ENCODE results near the gene PDCD11.

PDCD11 gene

DNA sequence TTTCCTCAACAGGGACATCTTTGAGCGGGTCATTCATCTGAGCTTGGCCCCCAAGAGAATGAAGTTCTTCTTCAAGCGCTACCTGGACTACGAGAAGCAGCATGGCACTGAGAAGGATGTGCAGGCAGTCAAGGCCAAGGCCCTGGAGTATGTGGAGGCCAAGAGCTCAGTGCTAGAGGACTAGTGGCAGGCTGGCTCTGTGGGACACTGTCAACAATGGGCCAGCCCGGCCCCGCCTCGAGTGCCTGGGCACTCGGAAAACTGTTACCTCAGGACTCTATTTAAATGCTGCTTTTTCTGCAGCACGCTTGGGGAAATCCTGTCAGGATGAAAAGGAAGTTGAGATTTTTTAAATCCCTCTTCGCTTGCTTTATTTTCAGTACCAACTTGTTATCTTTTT is 48.9 kb downstream of the PDCD11 start:
- peaks cover 71% of the 10 kb centered on the region; the same call in 1 of the 2 replicates for H3K36me3 ChIP-seq (ENCODE audit: insufficient read depth, low read length)
- H3F3A ChIP-seq (ENCODE audit: low read depth): no peaks in the 10 kb centered on the region
- H3K4me1 ChIP-seq (ENCODE audit: insufficient read depth, low read length, poor library complexity, severe bottlenecking): peaks cover 14% of the 10 kb centered on the region
- H3K9me2 ChIP-seq (replicated peaks; ENCODE audit: low read depth, low read length): no peaks in the 10 kb centered on the region
- no peaks in the 10 kb centered on the region for H3K9me3 ChIP-seq (ENCODE audit: insufficient read depth, low read depth, low read length)
- H3K4me2 ChIP-seq (ENCODE audit: low read depth, low read length, poor library complexity, severe bottlenecking): no peak overlapping the region
- peaks cover 34% of the 10 kb centered on the region for H3K79me2 ChIP-seq (ENCODE audit: insufficient read depth, low read length)
- TF ChIP-seq EZH2phosphoT487 (IDR thresholded peaks at IDR 0.05; ENCODE audit: borderline replicate concordance): no peak
- TF ChIP-seq, protein P1, sequence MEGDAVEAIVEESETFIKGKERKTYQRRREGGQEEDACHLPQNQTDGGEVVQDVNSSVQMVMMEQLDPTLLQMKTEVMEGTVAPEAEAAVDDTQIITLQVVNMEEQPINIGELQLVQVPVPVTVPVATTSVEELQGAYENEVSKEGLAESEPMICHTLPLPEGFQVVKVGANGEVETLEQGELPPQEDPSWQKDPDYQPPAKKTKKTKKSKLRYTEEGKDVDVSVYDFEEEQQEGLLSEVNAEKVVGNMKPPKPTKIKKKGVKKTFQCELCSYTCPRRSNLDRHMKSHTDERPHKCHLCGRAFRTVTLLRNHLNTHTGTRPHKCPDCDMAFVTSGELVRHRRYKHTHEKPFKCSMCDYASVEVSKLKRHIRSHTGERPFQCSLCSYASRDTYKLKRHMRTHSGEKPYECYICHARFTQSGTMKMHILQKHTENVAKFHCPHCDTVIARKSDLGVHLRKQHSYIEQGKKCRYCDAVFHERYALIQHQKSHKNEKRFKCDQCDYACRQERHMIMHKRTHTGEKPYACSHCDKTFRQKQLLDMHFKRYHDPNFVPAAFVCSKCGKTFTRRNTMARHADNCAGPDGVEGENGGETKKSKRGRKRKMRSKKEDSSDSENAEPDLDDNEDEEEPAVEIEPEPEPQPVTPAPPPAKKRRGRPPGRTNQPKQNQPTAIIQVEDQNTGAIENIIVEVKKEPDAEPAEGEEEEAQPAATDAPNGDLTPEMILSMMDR (conservative IDR thresholded peaks at IDR 0.05; ENCODE audit: low read length): no peak
- no peak overlapping the region for H3K4me3 ChIP-seq (ENCODE audit: low read length, poor library complexity, severe bottlenecking)
- H2AFZ ChIP-seq (ENCODE audit: low read length): no peak overlapping the region
- H4K20me1 ChIP-seq (ENCODE audit: insufficient read depth, low read length, poor library complexity, severe bottlenecking): peaks cover 13% of the 10 kb centered on the region
- H3K9ac ChIP-seq (ENCODE audit: low read depth, low read length, poor library complexity, severe bottlenecking): no peak overlapping the region
- no peaks in the 10 kb centered on the region for H3K27me3 ChIP-seq (ENCODE audit: insufficient read depth, low read length, poor library complexity, severe bottlenecking)

DNA sequence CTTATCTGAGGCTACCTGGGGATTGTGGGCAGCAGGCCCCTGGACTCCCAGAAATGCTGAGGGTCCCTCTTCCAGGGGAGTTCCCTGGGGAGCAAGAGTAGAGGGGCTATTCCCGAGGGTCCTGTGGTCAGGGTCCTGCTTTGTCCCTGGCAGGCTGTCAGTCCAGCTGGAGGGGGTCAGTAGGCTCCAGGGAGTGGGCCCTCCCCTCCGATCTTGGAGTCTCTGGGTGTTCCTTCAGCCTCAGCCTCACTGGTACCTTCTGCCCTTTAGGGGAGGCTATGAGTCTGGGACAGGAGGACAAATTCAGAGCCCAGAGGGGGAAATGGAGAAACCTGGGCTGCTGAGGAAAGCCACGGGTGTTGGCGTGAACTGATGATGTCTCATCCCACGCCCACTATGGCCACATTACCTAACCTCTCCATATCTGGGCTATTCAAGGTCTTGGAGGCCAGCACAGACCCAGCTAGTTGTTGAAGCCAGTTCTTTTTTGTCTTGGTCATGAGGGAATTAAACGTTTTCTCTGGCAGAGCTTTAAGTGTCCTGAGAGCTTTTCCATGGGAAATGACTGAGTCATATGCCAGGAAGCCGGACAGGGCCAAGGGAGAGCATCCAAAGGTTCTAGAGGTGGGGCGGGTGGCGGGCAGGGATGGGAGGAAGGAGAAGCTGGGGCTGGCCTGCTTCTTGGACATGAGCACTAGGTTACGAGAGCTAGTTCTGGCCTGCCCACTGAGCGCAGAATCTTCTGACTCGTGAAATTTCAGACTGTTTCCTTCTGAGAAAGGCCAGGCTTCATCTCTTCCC is 49.5 kb downstream of the PDCD11 start:
- Histone ChIP-seq H3K36me3 (ENCODE audit: insufficient read depth, low read length) (peaks cover 66% of the 10 kb centered on the region; the same call in 1 of the 2 replicates), H3K27me3 (ENCODE audit: insufficient read depth, low read length, poor library complexity, severe bottlenecking) (no peaks in the 10 kb centered on the region), H3K4me2 (ENCODE audit: low read depth, low read length, poor library complexity, severe bottlenecking) (no peak overlapping the region), H3K4me1 (ENCODE audit: insufficient read depth, low read length, poor library complexity, severe bottlenecking) (peaks cover 20% of the 10 kb centered on the region), H3K79me2 (ENCODE audit: insufficient read depth, low read length) (peaks cover 40% of the 10 kb centered on the region), H3F3A (ENCODE audit: low read depth) (no peaks in the 10 kb centered on the region), H3K9ac (ENCODE audit: low read depth, low read length, poor library complexity, severe bottlenecking) (no peak overlapping the region), H3K9me3 (ENCODE audit: insufficient read depth, low read depth, low read length) (no peaks in the 10 kb centered on the region), H2AFZ (ENCODE audit: low read length) (no peak overlapping the region), H3K4me3 (ENCODE audit: low read length, poor library complexity, severe bottlenecking) (no peak overlapping the region), H3K9me2 (replicated peaks; ENCODE audit: low read depth, low read length) (no peaks in the 10 kb centered on the region), H4K20me1 (ENCODE audit: insufficient read depth, low read length, poor library complexity, severe bottlenecking) (peaks cover 16% of the 10 kb centered on the region)
- no peak for TF ChIP-seq EZH2phosphoT487 (IDR thresholded peaks at IDR 0.05; ENCODE audit: borderline replicate concordance)
- TF ChIP-seq, protein P1 (conservative IDR thresholded peaks at IDR 0.05; ENCODE audit: low read length): no peak

DNA sequence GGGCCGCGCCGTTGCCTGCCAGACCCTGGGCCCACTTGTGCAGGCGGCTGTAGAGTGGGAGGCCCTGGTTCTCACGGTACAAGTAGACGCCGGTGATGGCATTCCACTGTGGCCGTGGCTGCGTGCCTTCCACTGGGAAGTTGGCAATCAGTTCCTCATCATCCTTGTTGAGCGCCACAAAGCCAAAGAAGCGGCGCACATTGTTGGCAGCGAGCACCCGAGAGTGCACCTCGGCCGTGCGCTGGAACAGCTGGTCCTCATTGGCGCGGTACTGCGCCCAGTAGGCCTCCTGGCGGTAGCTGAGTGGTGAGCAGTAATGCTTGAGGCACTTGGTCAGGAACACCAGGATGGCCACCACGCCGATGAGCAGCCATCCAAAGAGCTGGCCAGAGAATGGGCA is 50.8 kb downstream of the PDCD11 start:
- Histone ChIP-seq H4K20me1 (ENCODE audit: insufficient read depth, low read length, poor library complexity, severe bottlenecking) (peaks cover 16% of the 10 kb centered on the region), H3K9me3 (ENCODE audit: insufficient read depth, low read depth, low read length) (no peaks in the 10 kb centered on the region), H3K36me3 (ENCODE audit: insufficient read depth, low read length) (peaks cover 54% of the 10 kb centered on the region; the same call in 1 of the 2 replicates), H3K9me2 (replicated peaks; ENCODE audit: low read depth, low read length) (no peaks in the 10 kb centered on the region), H3K4me2 (ENCODE audit: low read depth, low read length, poor library complexity, severe bottlenecking) (peak overlapping the region; percentile 6), H3K79me2 (ENCODE audit: insufficient read depth, low read length) (peaks cover 52% of the 10 kb centered on the region), H3K27me3 (ENCODE audit: insufficient read depth, low read length, poor library complexity, severe bottlenecking) (no peaks in the 10 kb centered on the region), H3F3A (ENCODE audit: low read depth) (no peaks in the 10 kb centered on the region), H3K4me3 (ENCODE audit: low read length, poor library complexity, severe bottlenecking) (no peak overlapping the region), H3K9ac (ENCODE audit: low read depth, low read length, poor library complexity, severe bottlenecking) (no peak overlapping the region), H3K4me1 (ENCODE audit: insufficient read depth, low read length, poor library complexity, severe bottlenecking) (peaks cover 20% of the 10 kb centered on the region), H2AFZ (ENCODE audit: low read length) (no peak overlapping the region)
- no peak for TF ChIP-seq EZH2phosphoT487 (IDR thresholded peaks at IDR 0.05; ENCODE audit: borderline replicate concordance)
- TF ChIP-seq, protein P1 (conservative IDR thresholded peaks at IDR 0.05; ENCODE audit: low read length): no peak
